ENCODE measurements around the gene DDX31.

DDX31 gene

GRCh38 chr9:132556714-132557113 lies 113.1 kb downstream of the DDX31 start:
- Mint-ChIP-seq H3K36me3 (peaks cover 4% of the 10 kb centered on the region), H3K27ac (no peak overlapping the region), H3K27me3 (peaks cover 11% of the 10 kb centered on the region), H3K4me3 (no peak overlapping the region), H3K9me3 (no peaks in the 10 kb centered on the region), H3K4me1 (no peaks in the 10 kb centered on the region)
- no peak for DNase-seq (ENCODE audit: low spot score in 2 of 2)
- ATAC-seq (ENCODE audit: low read depth): no peak

GRCh38 chr9:132556235-132556634 lies 113.5 kb downstream of the DDX31 start:
- ATAC-seq (ENCODE audit: low read depth): no peak
- Mint-ChIP-seq H3K9me3 (no peaks in the 10 kb centered on the region), H3K36me3 (peaks cover 6% of the 10 kb centered on the region), H3K27me3 (peaks cover 13% of the 10 kb centered on the region), H3K27ac (no peak overlapping the region), H3K4me1 (no peaks in the 10 kb centered on the region), H3K4me3 (no peak overlapping the region)
- DNase-seq (ENCODE audit: low spot score in 2 of 2): no peak

GRCh38 chr9:132555528-132555927 lies 114.3 kb downstream of the DDX31 start:
- DNase-seq (ENCODE audit: low spot score in 2 of 2) (no peak), ATAC-seq (ENCODE audit: low read depth) (no peak)
- no peaks in the 10 kb centered on the region for H3K4me1 Mint-ChIP-seq
- H3K4me3 Mint-ChIP-seq: no peak overlapping the region
- no peak overlapping the region for H3K27ac Mint-ChIP-seq
- peaks cover 11% of the 10 kb centered on the region for H3K27me3 Mint-ChIP-seq
- H3K36me3 Mint-ChIP-seq: peaks cover 6% of the 10 kb centered on the region
- no peaks in the 10 kb centered on the region for H3K9me3 Mint-ChIP-seq

GRCh38 chr9:132554755-132555154 lies 115.0 kb downstream of the DDX31 start:
- Mint-ChIP-seq H3K36me3 (peaks cover 6% of the 10 kb centered on the region), H3K27ac (no peak overlapping the region), H3K9me3 (no peaks in the 10 kb centered on the region), H3K4me3 (no peak overlapping the region), H3K27me3 (peaks cover 9% of the 10 kb centered on the region), H3K4me1 (no peaks in the 10 kb centered on the region)
- ATAC-seq (ENCODE audit: low read depth) (no peak), DNase-seq (ENCODE audit: low spot score in 2 of 2) (no peak)

GRCh38 chr9:132552041-132552440 lies 117.7 kb downstream of the DDX31 start:
- Mint-ChIP-seq H3K27ac (no peak overlapping the region), H3K36me3 (peaks cover 4% of the 10 kb centered on the region), H3K27me3 (peaks cover 14% of the 10 kb centered on the region), H3K9me3 (no peaks in the 10 kb centered on the region), H3K4me3 (no peak overlapping the region), H3K4me1 (no peaks in the 10 kb centered on the region)
- DNase-seq (ENCODE audit: low spot score in 2 of 2) (no peak), ATAC-seq (ENCODE audit: low read depth) (no peak)

- H3K27ac Mint-ChIP-seq: no peak overlapping the region
- no peak overlapping the region for H3K4me3 Mint-ChIP-seq
- H3K36me3 Mint-ChIP-seq: peaks cover 4% of the 10 kb centered on the region
- H3K9me3 Mint-ChIP-seq: no peaks in the 10 kb centered on the region
- no peak for ATAC-seq (ENCODE audit: low read depth)
- DNase-seq (ENCODE audit: low spot score in 2 of 2): no peak
- no peaks in the 10 kb centered on the region for H3K4me1 Mint-ChIP-seq
- peaks cover 14% of the 10 kb centered on the region for H3K27me3 Mint-ChIP-seq
Observed at GRCh38 chr9:132551556-132551955, 118.2 kb downstream of the DDX31 start.

GRCh38 chr9:132548751-132549640 lies 120.8 kb downstream of the DDX31 start:
- DNase-seq (ENCODE audit: low spot score in 2 of 2) (no peak), ATAC-seq (ENCODE audit: low read depth) (no peak)
- no peak overlapping the region for H3K4me3 Mint-ChIP-seq
- H3K4me1 Mint-ChIP-seq: no peaks in the 10 kb centered on the region
- H3K27me3 Mint-ChIP-seq: peaks cover 10% of the 10 kb centered on the region
- H3K9me3 Mint-ChIP-seq: no peaks in the 10 kb centered on the region
- peaks cover 4% of the 10 kb centered on the region for H3K36me3 Mint-ChIP-seq
- H3K27ac Mint-ChIP-seq: no peak overlapping the region

GRCh38 chr9:132547976-132548730 lies 121.6 kb downstream of the DDX31 start:
- Mint-ChIP-seq H3K9me3 (no peaks in the 10 kb centered on the region), H3K36me3 (peaks cover 2% of the 10 kb centered on the region), H3K27ac (no peak overlapping the region), H3K4me1 (no peaks in the 10 kb centered on the region), H3K27me3 (peaks cover 11% of the 10 kb centered on the region), H3K4me3 (no peak overlapping the region)
- DNase-seq (ENCODE audit: low spot score in 2 of 2): no peak
- no peak for ATAC-seq (ENCODE audit: low read depth)

GRCh38 chr9:132547436-132547835 lies 122.3 kb downstream of the DDX31 start:
- DNase-seq (ENCODE audit: low spot score in 2 of 2) (no peak), ATAC-seq (ENCODE audit: low read depth) (no peak)
- Mint-ChIP-seq H3K4me1 (no peaks in the 10 kb centered on the region), H3K9me3 (no peaks in the 10 kb centered on the region), H3K27ac (no peak overlapping the region), H3K4me3 (no peak overlapping the region), H3K36me3 (peaks cover 2% of the 10 kb centered on the region), H3K27me3 (peaks cover 11% of the 10 kb centered on the region)

- Mint-ChIP-seq H3K27me3 (peaks cover 11% of the 10 kb centered on the region), H3K36me3 (peaks cover 2% of the 10 kb centered on the region), H3K4me3 (no peak overlapping the region), H3K27ac (no peak overlapping the region), H3K4me1 (no peaks in the 10 kb centered on the region), H3K9me3 (no peaks in the 10 kb centered on the region)
- ATAC-seq (ENCODE audit: low read depth) (no peak), DNase-seq (ENCODE audit: low spot score in 2 of 2) (no peak)
Observed at GRCh38 chr9:132547052-132547431, 122.7 kb downstream of the DDX31 start.

- Mint-ChIP-seq H3K27me3 (peaks cover 9% of the 10 kb centered on the region), H3K4me3 (no peak overlapping the region), H3K27ac (no peak overlapping the region), H3K36me3 (no peaks in the 10 kb centered on the region), H3K4me1 (no peaks in the 10 kb centered on the region), H3K9me3 (no peaks in the 10 kb centered on the region)
- DNase-seq (ENCODE audit: low spot score in 2 of 2) (no peak), ATAC-seq (ENCODE audit: low read depth) (no peak)
Observed at GRCh38 chr9:132546148-132547051, 123.4 kb downstream of the DDX31 start.

- Mint-ChIP-seq H3K4me3 (no peak overlapping the region), H3K9me3 (no peaks in the 10 kb centered on the region), H3K27ac (no peak overlapping the region), H3K36me3 (no peaks in the 10 kb centered on the region), H3K4me1 (no peaks in the 10 kb centered on the region), H3K27me3 (peaks cover 9% of the 10 kb centered on the region)
- no peak for ATAC-seq (ENCODE audit: low read depth)
- no peak for DNase-seq (ENCODE audit: low spot score in 2 of 2)
Observed at GRCh38 chr9:132545578-132545977, 124.2 kb downstream of the DDX31 start.

GRCh38 chr9:132543960-132544359 lies 125.8 kb downstream of the DDX31 start:
- H3K36me3 Mint-ChIP-seq: no peaks in the 10 kb centered on the region
- H3K27me3 Mint-ChIP-seq: peaks cover 9% of the 10 kb centered on the region
- no peak overlapping the region for H3K27ac Mint-ChIP-seq
- H3K4me3 Mint-ChIP-seq: no peak overlapping the region
- DNase-seq (ENCODE audit: low spot score in 2 of 2) (no peak), ATAC-seq (ENCODE audit: low read depth) (no peak)
- no peaks in the 10 kb centered on the region for H3K4me1 Mint-ChIP-seq
- no peaks in the 10 kb centered on the region for H3K9me3 Mint-ChIP-seq

- Mint-ChIP-seq H3K36me3 (no peaks in the 10 kb centered on the region), H3K27me3 (peaks cover 9% of the 10 kb centered on the region), H3K9me3 (no peaks in the 10 kb centered on the region), H3K4me1 (no peaks in the 10 kb centered on the region), H3K27ac (no peak overlapping the region), H3K4me3 (no peak overlapping the region)
- DNase-seq (ENCODE audit: low spot score in 2 of 2): no peak
- ATAC-seq (ENCODE audit: low read depth): no peak
Observed at GRCh38 chr9:132543251-132543650, 126.5 kb downstream of the DDX31 start.

Data from memory B cell (primary cell).